K562 (cell line): Measurements from ENCODE around the gene NEK2. TPM values are rescaled to one million over a fixed set of nuclear protein-coding genes. Genes with fewer than 3 reads are reported as not detected.
A peak's percentile ranks its signal among the peaks of the same experiment; 100 is the strongest.

Source experiments
- ATF7 ChIP-seq: fragments of 450-650 bp; IDR thresholded peaks from 2 replicates; pipeline ENCODE4 v1.7.1; 2014; ENCODE audit warnings: mild to moderate bottlenecking, moderate library complexity
- CEBPB ChIP-seq: fragments of 450-650 bp; IDR thresholded peaks from 2 replicates; pipeline ENCODE4 v1.6.1; 2016; ENCODE audit warnings: missing genetic modification characterization, missing compliant biosample characterization
- CREB3 ChIP-seq: fragments of 450-650 bp; conservative IDR thresholded peaks from 2 replicates; pipeline ENCODE4 v1.6.1; 2016; ENCODE audit warnings: missing genetic modification characterization, low read depth, mild to moderate bottlenecking, missing compliant biosample characterization, moderate library complexity
- DLX4 ChIP-seq: fragments of 250-450 bp; sonication (Bioruptor Pico); IDR thresholded peaks from 2 replicates; pipeline ENCODE4 v1.6.1; 2021; ENCODE audit warnings: mild to moderate bottlenecking
- FOS ChIP-seq: IDR thresholded peaks from 3 replicates; pipeline ENCODE4 v1.6.1; 2011; ENCODE audit not compliant: insufficient read length; ENCODE audit errors: extremely low read depth
- GATA2 ChIP-seq: sonication (generic); formaldehyde crosslinking; IDR thresholded peaks from 2 replicates; pipeline ENCODE4 v1.4.0; 2020; ENCODE audit warnings: mild to moderate bottlenecking, missing genetic modification reagents
- HDAC3 ChIP-seq: fragments of 450-650 bp; IDR thresholded peaks from 2 replicates; pipeline ENCODE4 v1.6.1; 2018; ENCODE audit warnings: borderline replicate concordance, mild to moderate bottlenecking, moderate library complexity; ENCODE audit not compliant: partially characterized antibody
- HMG20A ChIP-seq: fragments of 450-650 bp; formaldehyde crosslinking; conservative IDR thresholded peaks from 2 replicates; pipeline ENCODE4 v1.4.0; 2020; ENCODE audit warnings: mild to moderate bottlenecking, mixed read lengths
- LARP7 ChIP-seq: fragments of 450-650 bp; IDR thresholded peaks from 2 replicates; pipeline ENCODE4 v1.6.1; 2016
- MBD2 ChIP-seq: sonication (generic); IDR thresholded peaks from 2 replicates; pipeline ENCODE4 v1.6.1; 2016; ENCODE audit warnings: low read depth, borderline replicate concordance
- MTF1 ChIP-seq: fragments of 250-450 bp; sonication (Bioruptor Pico); IDR thresholded peaks from 2 replicates; pipeline ENCODE4 v1.9.0; 2021; ENCODE audit warnings: moderate library complexity, mild to moderate bottlenecking, inconsistent platforms, borderline replicate concordance
- POU5F1 ChIP-seq: fragments of 150-350 bp; IDR thresholded peaks from 2 replicates; pipeline ENCODE4 v1.6.1; 2014; ENCODE audit warnings: borderline replicate concordance, low read length, low read depth, mild to moderate bottlenecking; ENCODE audit not compliant: partially characterized antibody
- RUNX1 ChIP-seq: sonication (generic); IDR thresholded peaks from 2 replicates; pipeline ENCODE4 v1.6.1; 2016; ENCODE audit warnings: antibody characterized with exemption, low read depth
- TBP ChIP-seq: optimal IDR thresholded peaks from 2 replicates; pipeline ENCODE3; 2011; ENCODE audit warnings: low read depth, low read length, improper control_type of control experiment
- TCF3 ChIP-seq: sonication (generic); formaldehyde crosslinking; IDR thresholded peaks from 2 replicates; pipeline ENCODE4 v1.4.0; 2020; ENCODE audit warnings: mild to moderate bottlenecking, missing genetic modification reagents
- TFAM ChIP-seq: fragments of 250-450 bp; sonication (Bioruptor Pico); conservative IDR thresholded peaks from 2 replicates; pipeline ENCODE4 v1.5.0; 2021; ENCODE audit warnings: mild to moderate bottlenecking, moderate library complexity
- ZBED1 ChIP-seq: IDR thresholded peaks from 2 replicates; pipeline ENCODE4 v1.6.1; 2014
- ZBTB17 ChIP-seq: fragments of 450-650 bp; formaldehyde crosslinking; IDR thresholded peaks from 2 replicates; pipeline ENCODE4 v1.4.0; 2020; ENCODE audit warnings: mild to moderate bottlenecking
- ZBTB2 ChIP-seq: fragments of 450-650 bp; IDR thresholded peaks from 2 replicates; pipeline ENCODE4 v1.6.1; 2016; ENCODE audit warnings: antibody characterized with exemption
- ZNF217 ChIP-seq: sonication (generic); formaldehyde crosslinking; IDR thresholded peaks from 2 replicates; pipeline ENCODE4 v1.8.0; 2022; ENCODE audit warnings: mild to moderate bottlenecking, missing genetic modification reagents
- ZNF280B ChIP-seq: fragments of 250-450 bp; sonication (Bioruptor Pico); IDR thresholded peaks from 2 replicates; pipeline ENCODE4 v1.5.1; 2021; ENCODE audit warnings: mild to moderate bottlenecking
- ZNF282 ChIP-seq: sonication (generic); formaldehyde crosslinking; IDR thresholded peaks from 2 replicates; pipeline ENCODE4 v1.8.1; 2023; ENCODE audit warnings: missing genetic modification reagents
- ZNF3 ChIP-seq: fragments of 250-450 bp; sonication (Bioruptor Pico); IDR thresholded peaks from 2 replicates; pipeline ENCODE4 v1.5.0; 2021; ENCODE audit warnings: mild to moderate bottlenecking, moderate library complexity
- ZNF639 ChIP-seq, 2 experiments: fragments of 200-800 bp in 1 of 2; sonication (Bioruptor generic) in 1 of 2; sonication (generic) in 1 of 2; formaldehyde crosslinking in 1 of 2; IDR thresholded peaks in 1 of 2; conservative IDR thresholded peaks in 1 of 2; 2 replicates each; pipeline versions ENCODE4 v1.5.0 to v1.6.1; 2016 to 2020; ENCODE audit warnings: missing compliant biosample characterization in 1 of 2, missing genetic modification characterization in 1 of 2, missing genetic modification reagents in 1 of 2
- polyA plus RNA-seq, 8 experiments: library from polyadenylated mRNA; depleted of rRNA in 4 of 8; stranded (reverse) in 5 of 8; unstranded in 3 of 8; fragments of >200 nt; fragmentation: Nextera tagmentation in 2 of 8; fragmentation: Illumina TruSeq in 1 of 8; extraction: Ambion mirVana in 2 of 8; extraction: Trizol in 1 of 8; gene quantifications; 2 replicates each; pipeline versions ENCODE4 v1.2.1 to v1.2.3, GENCODE V29; 2011 to 2014; ENCODE audit warnings: inconsistent platforms in 1 of 8, missing spikeins in 1 of 8
- total RNA-seq, 7 experiments: library from RNA; depleted of rRNA in 6 of 7; stranded (reverse); fragments of >200 nt in 6 of 7; fragmentation: Illumina TruSeq in 2 of 7; extraction: Trizol in 2 of 7; gene quantifications; 2 replicates each; pipeline versions ENCODE4 v1.2.1 to v1.2.3, GENCODE V29; 2011 to 2021; ENCODE audit warnings: low replicate concordance in 1 of 7

The NEK2 gene
- total and polyA plus RNA-seq, 9 of the 15 experiments (the other 6 are each of a cell fraction or from before 2014, with no cell fraction given) = 30.0 to 74.7 (median 66.4) TPM

GRCh38 chr1:211613951-211614350 is 61.5 kb downstream of the NEK2 start (continued):
- TF ChIP-seq ZBTB2 (no peak), ATF7 (no peak), ZNF282 (CRISPR knock-in tag) (no peak), TFAM (CRISPR knock-in tag) (no peak), TCF3 (CRISPR knock-in tag) (peak; percentile 83), ZNF3 (CRISPR knock-in tag) (no peak), ZBTB17 (CRISPR knock-in tag) (no peak), MBD2 (no peak), ZNF639 (CRISPR knock-in tag; conservative IDR thresholded peaks at IDR 0.05 in 1 of 2, IDR thresholded peaks at IDR 0.05 in 1 of 2) (no peak), DLX4 (CRISPR knock-in tag) (no peak), ZNF217 (CRISPR knock-in tag) (no peak), MTF1 (CRISPR knock-in tag) (no peak), RUNX1 (no peak), ZBED1 (no peak), CEBPB (tag) (no peak), GATA2 (CRISPR knock-in tag) (no peak), POU5F1 (no peak), LARP7 (no peak), HMG20A (0 out of 2 replicates have a peak, but pooled peaks have one; percentile 34), FOS (no peak), TBP (no peak), HDAC3 (peak; percentile 54), CREB3 (tag) (no peak), ZNF280B (CRISPR knock-in tag) (no peak)
